Left ventricle myocardium inferior (tissue), 1 donor: ENCODE data around the gene COQ8A. TPM values are rescaled to one million over a fixed set of nuclear protein-coding genes. Genes with fewer than 3 reads are reported as not detected.

Experiments
- DNase-seq: peaks from one replicate; pipeline ENCODE4 v3.0.0-alpha.2; 2020
- H3K27ac ChIP-seq: fragments of 200-600 bp; replicated peaks from 2 replicates; pipeline ENCODE4 v1.8.0; 2021
- H3K27me3 ChIP-seq: fragments of 200-600 bp; 2 replicates; pipeline ENCODE4 v1.8.0; 2021; ENCODE audit warnings: low read depth
- H3K36me3 ChIP-seq: fragments of 200-600 bp; 2 replicates; pipeline ENCODE4 v1.8.0; 2021
- H3K4me1 ChIP-seq: fragments of 200-600 bp; 2 replicates; pipeline ENCODE4 v1.8.0; 2021
- H3K4me3 ChIP-seq: fragments of 200-600 bp; 2 replicates; pipeline ENCODE4 v1.8.0; 2021; ENCODE audit warnings: mild to moderate bottlenecking, moderate library complexity
- H3K9me3 ChIP-seq: fragments of 200-600 bp; replicated peaks from 2 replicates; pipeline ENCODE4 v1.8.0; 2021
- CTCF ChIP-seq: fragments of 200-600 bp; IDR thresholded peaks from 2 replicates; pipeline ENCODE4 v1.8.0; 2021; ENCODE audit warnings: antibody characterized with exemption, mild to moderate bottlenecking, borderline replicate concordance
- intact Hi-C: fragments of 100-400 bp; cut with micrococcal nuclease; formaldehyde crosslinking; loops from one replicate; pipeline ENCODE4 v1.11.0; 2022
- total RNA-seq: library from RNA; stranded (reverse); fragmentation: NEBNext Ultra II Directional; extraction: Animal tissue kit (Norgen Biotek cat#: 25700); gene quantifications from one replicate; pipeline ENCODE4 v1.2.1, GENCODE V29; 2021
- donor health status: DM: no; HTN: yes; CAD: no; lungs with severe emphysema.

Gene COQ8A
- total RNA-seq, 1 donor from 2014 or later: 357 TPM

GRCh38 chr1:226985839-226986463 lies 45.9 kb downstream of the COQ8A start:
- Histone ChIP-seq H3K36me3 (peaks cover 63% of the 10 kb centered on the region), H3K4me1 (peaks cover 99% of the 10 kb centered on the region), H3K27ac (peak overlapping the region; percentile 96), H3K27me3 (no peaks in the 10 kb centered on the region), H3K9me3 (no peaks in the 10 kb centered on the region), H3K4me3 (no peak overlapping the region)
- intact Hi-C loops: no loop called here
- TF ChIP-seq CTCF: peak; percentile 10
- DNase-seq: peak; percentile 38

DNA sequence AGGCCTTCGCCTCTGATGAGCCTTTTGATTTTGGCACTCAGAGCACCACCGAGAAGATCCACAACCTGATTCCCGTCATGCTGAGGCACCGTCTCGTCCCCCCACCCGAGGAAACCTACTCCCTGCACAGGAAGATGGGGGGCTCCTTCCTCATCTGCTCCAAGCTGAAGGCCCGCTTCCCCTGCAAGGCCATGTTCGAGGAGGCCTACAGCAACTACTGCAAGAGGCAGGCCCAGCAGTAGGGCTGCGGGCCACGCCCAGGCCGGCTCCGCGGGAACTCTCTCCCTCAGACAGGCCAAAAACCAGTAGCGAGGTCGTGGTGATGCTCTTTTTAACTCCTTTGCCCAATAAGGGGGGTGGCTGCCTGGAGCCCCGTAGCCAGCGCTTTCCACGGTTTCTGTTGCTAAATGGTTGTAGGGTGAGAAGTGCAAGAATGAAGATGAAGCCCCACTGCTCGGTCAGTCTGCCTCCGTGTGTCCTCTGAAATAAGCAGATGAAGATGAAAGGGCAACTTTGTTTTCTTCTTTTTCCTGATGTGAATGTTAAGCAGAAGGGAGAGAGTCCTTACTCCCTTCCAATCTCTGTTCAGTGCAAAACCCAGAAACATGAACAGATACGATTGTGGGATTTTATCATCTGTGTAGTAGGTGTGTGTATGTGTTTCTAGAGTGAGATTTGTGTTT lies 46.5 kb downstream of the COQ8A start:
- Histone ChIP-seq H3K4me3 (no peak overlapping the region), H3K9me3 (no peaks in the 10 kb centered on the region), H3K36me3 (peaks cover 63% of the 10 kb centered on the region), H3K27me3 (no peaks in the 10 kb centered on the region), H3K27ac (peak overlapping the region; percentile 96), H3K4me1 (peaks cover 97% of the 10 kb centered on the region)
- DNase-seq: no peak
- TF ChIP-seq CTCF: no peak
- intact Hi-C loops: no loop called here

DNA sequence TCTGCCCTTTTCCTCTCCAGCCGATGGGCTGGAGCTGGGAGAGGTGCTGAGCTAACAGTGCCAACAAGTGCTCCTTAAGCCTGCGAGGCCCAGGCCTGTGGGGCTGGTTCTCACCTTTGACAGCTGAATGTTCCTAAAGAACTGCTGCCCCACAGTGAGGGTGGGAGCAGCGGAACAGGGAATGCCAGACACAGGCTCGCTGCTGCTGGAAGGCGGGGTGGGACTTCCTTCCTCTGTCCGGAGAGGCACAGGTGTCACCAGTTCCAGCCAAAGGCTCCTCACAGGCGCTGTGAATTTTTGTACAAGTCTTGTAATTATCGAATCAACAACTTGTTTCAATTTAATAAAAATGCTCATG lies 47.1 kb downstream of the COQ8A start:
- Histone ChIP-seq H3K27me3 (no peaks in the 10 kb centered on the region), H3K27ac (peak overlapping the region; percentile 96), H3K4me3 (no peak overlapping the region), H3K36me3 (peaks cover 58% of the 10 kb centered on the region), H3K9me3 (no peaks in the 10 kb centered on the region), H3K4me1 (peaks cover 92% of the 10 kb centered on the region)
- no peak for DNase-seq
- intact Hi-C loops: no loop called here
- TF ChIP-seq CTCF: no peak

GRCh38 chr1:226987623-226988333 lies 47.7 kb downstream of the COQ8A start:
- Histone ChIP-seq H3K27me3 (no peaks in the 10 kb centered on the region), H3K27ac (peak overlapping the region; percentile 96), H3K9me3 (no peaks in the 10 kb centered on the region), H3K4me3 (no peak overlapping the region), H3K4me1 (peaks cover 85% of the 10 kb centered on the region), H3K36me3 (peaks cover 52% of the 10 kb centered on the region)
- intact Hi-C loops: no loop called here
- TF ChIP-seq CTCF: no peak
- DNase-seq: no peak

DNA sequence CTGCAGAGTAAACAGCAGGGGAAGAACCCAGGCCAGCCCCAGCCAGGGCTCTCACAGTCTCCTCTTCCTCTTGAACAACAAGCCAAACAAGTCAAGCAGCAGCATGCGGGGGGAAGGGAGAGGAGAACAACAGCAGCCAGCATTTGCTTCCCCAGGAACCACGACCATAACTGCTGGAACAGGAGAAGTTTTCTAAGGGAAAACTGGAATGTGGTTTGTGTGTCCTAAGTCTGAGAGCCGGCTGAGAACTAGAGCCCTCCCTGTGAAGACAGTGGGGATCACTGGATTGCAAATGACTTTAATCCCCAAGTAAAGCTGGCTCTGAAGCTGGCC lies 48.2 kb downstream of the COQ8A start:
- Histone ChIP-seq H3K27ac (peak overlapping the region; percentile 96), H3K4me1 (peaks cover 84% of the 10 kb centered on the region), H3K27me3 (no peaks in the 10 kb centered on the region), H3K4me3 (no peak overlapping the region), H3K36me3 (peaks cover 51% of the 10 kb centered on the region), H3K9me3 (no peaks in the 10 kb centered on the region)
- intact Hi-C loops: no loop called here
- DNase-seq: no peak
- TF ChIP-seq CTCF: no peak
